Fibroblast of lung (primary cell): ENCODE measurements around the gene SPPL3. TPM values are rescaled to one million over a fixed set of nuclear protein-coding genes. Genes with fewer than 3 reads are reported as not detected.

ENCODE experiments used
- DNase-seq, 2 donors: peaks; one replicate each; pipeline versions ENCODE4 v3.0.0 to v3.0.0-alpha.2; 2010; ENCODE audit warnings: low read depth in 2 of 2
- H2AFZ ChIP-seq: 2 replicates; pipeline ENCODE4 v1.5.1; 2012; ENCODE audit warnings: low read length, control low read depth, inconsistent platforms
- H3K27ac ChIP-seq: 2 replicates; pipeline ENCODE4 v1.5.1; 2011; ENCODE audit warnings: low read length, control low read depth; ENCODE audit not compliant: insufficient read depth
- H3K27me3 ChIP-seq: 2 replicates; pipeline ENCODE4 v1.5.1; 2011; ENCODE audit warnings: mild to moderate bottlenecking, low read length; ENCODE audit not compliant: control insufficient read depth, insufficient read depth
- H3K36me3 ChIP-seq: 2 replicates; pipeline ENCODE4 v1.5.1; 2011; ENCODE audit warnings: low read length; ENCODE audit not compliant: control insufficient read depth, insufficient read depth
- H3K4me1 ChIP-seq: 2 replicates; pipeline ENCODE4 v1.5.1; 2011; ENCODE audit warnings: low read length; ENCODE audit not compliant: control insufficient read depth, insufficient read depth; ENCODE audit errors: extremely low read depth
- H3K4me2 ChIP-seq: 2 replicates; pipeline ENCODE4 v1.5.1; 2011; ENCODE audit warnings: low read length, control low read depth; ENCODE audit not compliant: insufficient read depth; ENCODE audit errors: extremely low read depth
- H3K4me3 ChIP-seq, 4 experiments: fragments of 200-600 bp in 1 of 4; sonication (generic) in 1 of 4; replicated peaks in 1 of 4; 2 replicates each; pipeline ENCODE4 v1.5.1; 2011 to 2016; ENCODE audit warnings: low read length in 4 of 4, low read depth in 3 of 4, mild to moderate bottlenecking in 3 of 4, control low read depth in 2 of 4, inconsistent platforms in 1 of 4, mixed read lengths in 1 of 4; ENCODE audit not compliant: insufficient read depth in 1 of 4; ENCODE audit errors: control extremely low read depth in 1 of 4
- H3K79me2 ChIP-seq: 2 replicates; pipeline ENCODE4 v1.5.1; 2012; ENCODE audit warnings: mild to moderate bottlenecking, low read length, inconsistent platforms; ENCODE audit not compliant: control insufficient read depth, insufficient read depth
- H3K9ac ChIP-seq: 2 replicates; pipeline ENCODE4 v1.5.1; 2011; ENCODE audit warnings: mild to moderate bottlenecking, low read length, control low read depth; ENCODE audit not compliant: insufficient read depth
- H3K9me3 ChIP-seq: 2 replicates; pipeline ENCODE4 v1.5.1; 2012; ENCODE audit warnings: low read depth, low read length; ENCODE audit not compliant: control insufficient read depth, insufficient read depth
- H4K20me1 ChIP-seq: 2 replicates; pipeline ENCODE4 v1.5.1; 2011; ENCODE audit warnings: low read length; ENCODE audit not compliant: control insufficient read depth, insufficient read depth; ENCODE audit errors: extremely low read depth
- EZH2 ChIP-seq: IDR thresholded peaks from 2 replicates; pipeline ENCODE4 v1.5.1; 2012; ENCODE audit warnings: low read length, control low read depth, mild to moderate bottlenecking; ENCODE audit errors: missing control alignments
- polyA plus RNA-seq, 2 donors: library from polyadenylated mRNA; depleted of rRNA in 1 of 2; stranded (reverse) in 1 of 2; unstranded in 1 of 2; fragments of >200 nt; gene quantifications; 2 replicates each; pipeline ENCODE4 v1.2.1, GENCODE V29; 2011 to 2012; ENCODE audit warnings: missing spikeins in 1 of 2
- total RNA-seq: library from RNA; depleted of rRNA; stranded (reverse); fragments of >200 nt; gene quantifications from 2 replicates; pipeline ENCODE4 v1.2.1, GENCODE V29; 2014
- TF ChIP-seq, protein P1 (sequence below), 2 donors: IDR thresholded peaks in 1 of 2; conservative IDR thresholded peaks in 1 of 2; 1 replicate in 1 of 2; 2 replicates in 1 of 2; pipeline ENCODE4 v1.5.1; 2011 to 2012; ENCODE audit warnings: low read length in 2 of 2, control low read depth in 1 of 2, inconsistent platforms in 1 of 2, low read depth in 1 of 2, mild to moderate bottlenecking in 1 of 2

SPPL3 gene
- total and polyA plus RNA-seq, 2 donors (not counting 1 experiment from before 2014, with no cell fraction given) = 7.1 to 41.4 TPM

- Histone ChIP-seq H3K4me3 (no peak overlapping the region), H3K36me3 (no peaks in the 10 kb centered on the region), H3K9me3 (no peaks in the 10 kb centered on the region), H3K27me3 (no peaks in the 10 kb centered on the region), H4K20me1 (no peaks in the 10 kb centered on the region), H3K27ac (no peak overlapping the region), H3K79me2 (no peaks in the 10 kb centered on the region), H3K4me2 (no peak overlapping the region), H3K9ac (no peak overlapping the region), H3K4me1 (no peaks in the 10 kb centered on the region), H2AFZ (no peak overlapping the region)
- no peak for DNase-seq
- no peak for TF ChIP-seq EZH2
- TF ChIP-seq, protein P1, sequence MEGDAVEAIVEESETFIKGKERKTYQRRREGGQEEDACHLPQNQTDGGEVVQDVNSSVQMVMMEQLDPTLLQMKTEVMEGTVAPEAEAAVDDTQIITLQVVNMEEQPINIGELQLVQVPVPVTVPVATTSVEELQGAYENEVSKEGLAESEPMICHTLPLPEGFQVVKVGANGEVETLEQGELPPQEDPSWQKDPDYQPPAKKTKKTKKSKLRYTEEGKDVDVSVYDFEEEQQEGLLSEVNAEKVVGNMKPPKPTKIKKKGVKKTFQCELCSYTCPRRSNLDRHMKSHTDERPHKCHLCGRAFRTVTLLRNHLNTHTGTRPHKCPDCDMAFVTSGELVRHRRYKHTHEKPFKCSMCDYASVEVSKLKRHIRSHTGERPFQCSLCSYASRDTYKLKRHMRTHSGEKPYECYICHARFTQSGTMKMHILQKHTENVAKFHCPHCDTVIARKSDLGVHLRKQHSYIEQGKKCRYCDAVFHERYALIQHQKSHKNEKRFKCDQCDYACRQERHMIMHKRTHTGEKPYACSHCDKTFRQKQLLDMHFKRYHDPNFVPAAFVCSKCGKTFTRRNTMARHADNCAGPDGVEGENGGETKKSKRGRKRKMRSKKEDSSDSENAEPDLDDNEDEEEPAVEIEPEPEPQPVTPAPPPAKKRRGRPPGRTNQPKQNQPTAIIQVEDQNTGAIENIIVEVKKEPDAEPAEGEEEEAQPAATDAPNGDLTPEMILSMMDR (conservative IDR thresholded peaks at IDR 0.05 in 1 of 2, IDR thresholded peaks at IDR 0.05 in 1 of 2; ENCODE audit: low read depth in 1 of 2, low read length in 2 of 2) = no peak
These were observed 29.6 kb upstream of the SPPL3 start for GRCh38 chr12:120933786-120934185.

DNA sequence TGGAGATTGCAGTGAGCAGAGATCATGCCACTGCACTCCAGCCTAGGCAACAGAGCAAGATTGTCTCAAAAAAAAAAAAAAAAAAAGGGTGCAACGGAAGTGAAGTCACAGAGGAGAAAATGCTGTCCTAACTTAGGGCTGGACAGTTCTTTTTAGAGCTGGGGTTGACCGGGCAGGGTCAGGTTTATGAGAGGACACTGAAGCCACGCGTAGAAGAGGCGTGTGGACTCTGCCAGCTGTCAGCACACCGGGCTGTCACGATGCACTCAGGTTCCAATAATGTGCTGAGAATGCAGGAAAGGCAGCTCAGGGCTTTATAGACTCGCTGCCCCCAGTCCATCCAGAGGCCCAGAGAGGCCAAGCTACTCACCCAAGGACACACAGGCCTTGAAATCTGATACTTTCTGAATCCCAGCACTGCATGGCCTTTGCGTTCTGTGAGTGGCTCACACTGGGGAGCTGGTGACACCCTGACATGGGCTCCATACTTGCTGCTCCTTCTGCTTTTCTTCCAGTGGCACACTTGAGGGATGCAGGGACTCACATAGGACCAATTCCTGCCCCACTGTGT is 28.9 kb upstream of the SPPL3 start:
- TF ChIP-seq, protein P1 (conservative IDR thresholded peaks at IDR 0.05 in 1 of 2, IDR thresholded peaks at IDR 0.05 in 1 of 2; ENCODE audit: low read depth in 1 of 2, low read length in 2 of 2) = no peak
- TF ChIP-seq EZH2 = no peak
- H3K4me2 ChIP-seq = no peak overlapping the region
- no peaks in the 10 kb centered on the region for H4K20me1 ChIP-seq
- H3K27me3 ChIP-seq = no peaks in the 10 kb centered on the region
- no peak overlapping the region for H3K27ac ChIP-seq
- H3K36me3 ChIP-seq = no peaks in the 10 kb centered on the region
- no peak for DNase-seq
- no peak overlapping the region for H3K4me3 ChIP-seq
- H3K9ac ChIP-seq = no peak overlapping the region
- H3K4me1 ChIP-seq = no peaks in the 10 kb centered on the region
- no peaks in the 10 kb centered on the region for H3K9me3 ChIP-seq
- no peaks in the 10 kb centered on the region for H3K79me2 ChIP-seq
- H2AFZ ChIP-seq = no peak overlapping the region

DNA sequence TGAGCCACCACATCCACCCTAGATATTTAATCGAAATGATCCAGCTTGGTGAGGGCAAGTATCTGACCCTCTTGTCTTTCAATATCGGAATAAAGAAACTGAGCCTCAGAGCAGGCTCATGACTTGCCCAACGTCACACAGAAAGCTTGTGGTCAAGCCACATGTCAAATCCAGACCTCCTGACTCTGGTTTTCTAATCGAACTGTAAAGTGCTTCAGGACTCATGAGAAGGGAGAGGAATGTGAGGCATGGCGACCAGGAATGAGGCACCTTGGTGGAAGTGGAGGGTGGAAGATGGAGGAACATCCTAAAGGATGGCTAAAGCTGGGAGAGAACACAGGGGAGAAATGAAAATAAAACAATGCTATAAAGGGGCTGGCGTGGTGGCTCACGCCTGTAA is 27.9 kb upstream of the SPPL3 start:
- H3K27me3 ChIP-seq = no peaks in the 10 kb centered on the region
- no peak overlapping the region for H2AFZ ChIP-seq
- no peaks in the 10 kb centered on the region for H3K9me3 ChIP-seq
- H3K79me2 ChIP-seq = no peaks in the 10 kb centered on the region
- H3K4me3 ChIP-seq = no peak overlapping the region
- no peak overlapping the region for H3K27ac ChIP-seq
- no peaks in the 10 kb centered on the region for H3K36me3 ChIP-seq
- no peak overlapping the region for H3K4me2 ChIP-seq
- no peaks in the 10 kb centered on the region for H3K4me1 ChIP-seq
- no peaks in the 10 kb centered on the region for H4K20me1 ChIP-seq
- DNase-seq = no peak
- TF ChIP-seq, protein P1 (conservative IDR thresholded peaks at IDR 0.05 in 1 of 2, IDR thresholded peaks at IDR 0.05 in 1 of 2; ENCODE audit: low read depth in 1 of 2, low read length in 2 of 2) = no peak
- TF ChIP-seq EZH2 = no peak
- no peak overlapping the region for H3K9ac ChIP-seq
